ENCODE results near the gene PTPRG.
"Not testable (repeated sequence)": the region's sequence is repeated elsewhere in the genome, so short reads cannot be mapped to it uniquely, and the experiment has no call there.

Gene PTPRG

GRCh38 chr3:61796088-61796680 is 234.8 kb downstream of the PTPRG start:
- no peak overlapping the region for H3K4me3 ChIP-seq (ENCODE audit: low read length)
- DNase-seq (ENCODE audit: low read depth, low spot score), result no peak

GRCh38 chr3:61796911-61797310 is 235.5 kb downstream of the PTPRG start:
- no peak for DNase-seq (ENCODE audit: low read depth, low spot score)
- no peak overlapping the region for H3K4me3 ChIP-seq (ENCODE audit: low read length)

GRCh38 chr3:61802772-61803171 is 241.4 kb downstream of the PTPRG start:
- H3K4me3 ChIP-seq (ENCODE audit: low read length), result no peak overlapping the region
- no peak for DNase-seq (ENCODE audit: low read depth, low spot score)

- H3K4me3 ChIP-seq (ENCODE audit: low read length), result no peak overlapping the region
- no peak for DNase-seq (ENCODE audit: low read depth, low spot score)
These were observed 242.6 kb downstream of the PTPRG start for GRCh38 chr3:61803983-61804382.

GRCh38 chr3:61804782-61805181 is 243.4 kb downstream of the PTPRG start:
- no peak overlapping the region for H3K4me3 ChIP-seq (ENCODE audit: low read length)
- no peak for DNase-seq (ENCODE audit: low read depth, low spot score)

- no peak overlapping the region for H3K4me3 ChIP-seq (ENCODE audit: low read length)
- no peak for DNase-seq (ENCODE audit: low read depth, low spot score)
These were observed 244.2 kb downstream of the PTPRG start for GRCh38 chr3:61805510-61806080.

- H3K4me3 ChIP-seq (ENCODE audit: low read length), result no peak overlapping the region
- DNase-seq (ENCODE audit: low read depth, low spot score), result no peak
These were observed 245.4 kb downstream of the PTPRG start for GRCh38 chr3:61806810-61807209.

GRCh38 chr3:61807865-61808276 is 246.5 kb downstream of the PTPRG start:
- H3K4me3 ChIP-seq (ENCODE audit: low read length), result no peak overlapping the region
- DNase-seq (ENCODE audit: low read depth, low spot score), result no peak

GRCh38 chr3:61808526-61808925 is 247.2 kb downstream of the PTPRG start:
- no peak for DNase-seq (ENCODE audit: low read depth, low spot score)
- H3K4me3 ChIP-seq (ENCODE audit: low read length), result no peak overlapping the region

- H3K4me3 ChIP-seq (ENCODE audit: low read length), result no peak overlapping the region
- DNase-seq (ENCODE audit: low read depth, low spot score), result no peak
These were observed 247.6 kb downstream of the PTPRG start for GRCh38 chr3:61808999-61809398.

- no peak overlapping the region for H3K4me3 ChIP-seq (ENCODE audit: low read length)
- DNase-seq (ENCODE audit: low read depth, low spot score), result no peak
These were observed 248.5 kb downstream of the PTPRG start for GRCh38 chr3:61809879-61810278.

- no peak for DNase-seq (ENCODE audit: low read depth, low spot score)
- no peak overlapping the region for H3K4me3 ChIP-seq (ENCODE audit: low read length)
These were observed 249.7 kb downstream of the PTPRG start for GRCh38 chr3:61810953-61811497.

GRCh38 chr3:61811652-61812051 is 250.3 kb downstream of the PTPRG start:
- no peak overlapping the region for H3K4me3 ChIP-seq (ENCODE audit: low read length)

GRCh38 chr3:61812085-61812484 is 250.7 kb downstream of the PTPRG start:
- H3K4me3 ChIP-seq (ENCODE audit: low read length), result no peak overlapping the region
- no peak for DNase-seq (ENCODE audit: low read depth, low spot score)

More at GRCh38 chr3:61811652-61812051, 250.3 kb downstream of the PTPRG start:
- no peak for DNase-seq (ENCODE audit: low read depth, low spot score)

GRCh38 chr3:61812517-61812916 is 251.1 kb downstream of the PTPRG start:
- DNase-seq (ENCODE audit: low read depth, low spot score), result no peak
- H3K4me3 ChIP-seq (ENCODE audit: low read length), result no peak overlapping the region

GRCh38 chr3:61813636-61814035 is 252.3 kb downstream of the PTPRG start:
- no peak for DNase-seq (ENCODE audit: low read depth, low spot score)

GRCh38 chr3:61814674-61815073 is 253.3 kb downstream of the PTPRG start:
- H3K4me3 ChIP-seq (ENCODE audit: low read length), result no peak overlapping the region
- DNase-seq (ENCODE audit: low read depth, low spot score), result no peak

More at GRCh38 chr3:61813636-61814035, 252.3 kb downstream of the PTPRG start:
- no peak overlapping the region for H3K4me3 ChIP-seq (ENCODE audit: low read length)

GRCh38 chr3:61816304-61816703 is 254.9 kb downstream of the PTPRG start:
- not testable (repeated sequence) for DNase-seq (ENCODE audit: low read depth, low spot score); H3K4me3 ChIP-seq (ENCODE audit: low read length)

- no peak overlapping the region for H3K4me3 ChIP-seq (ENCODE audit: low read length)
- DNase-seq (ENCODE audit: low read depth, low spot score), result no peak
These were observed 258.5 kb downstream of the PTPRG start for GRCh38 chr3:61819861-61820260.

GRCh38 chr3:61820306-61820992 is 259.1 kb downstream of the PTPRG start:
- DNase-seq (ENCODE audit: low read depth, low spot score), result no peak
- no peak overlapping the region for H3K4me3 ChIP-seq (ENCODE audit: low read length)
